Measurements from ENCODE around the gene CHAC2. TPM values are rescaled to one million over a fixed set of nuclear protein-coding genes. Genes with fewer than 3 reads are reported as not detected.

The CHAC2 gene
- total and polyA plus RNA-seq, 9 of the 15 experiments (the other 6 are each of a cell fraction or from before 2014, with no cell fraction given): 9.8 to 35.6 (median 18.2) TPM

DNA sequence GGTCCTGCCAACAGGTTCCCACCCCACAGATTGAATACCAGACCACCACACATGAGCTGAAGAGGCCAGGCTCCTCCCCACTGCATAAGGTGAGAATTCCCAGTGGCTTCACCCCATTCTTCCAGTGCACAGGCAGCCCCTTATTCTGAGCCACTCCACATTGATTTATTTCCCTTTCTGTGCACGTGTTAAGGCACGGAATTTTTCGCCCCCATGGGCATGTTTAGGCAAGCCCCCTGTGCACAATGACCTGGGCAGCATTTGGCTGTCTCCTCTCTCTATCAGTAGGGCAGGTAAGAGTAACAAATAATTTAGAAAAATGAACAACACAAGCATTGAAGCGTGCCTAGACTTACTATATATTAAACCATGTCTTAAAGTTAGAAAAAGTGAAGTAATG lies 15.2 kb upstream of the CHAC2 start:
- peaks cover 21% of the 10 kb centered on the region; the same call in 2 of the 3 replicates for H3K36me3 ChIP-seq (ENCODE audit: control insufficient read depth, insufficient read depth, low read length)
- TF ChIP-seq CC2D1A (IDR thresholded peaks at IDR 0.05): no peak
- TF ChIP-seq, protein P1, sequence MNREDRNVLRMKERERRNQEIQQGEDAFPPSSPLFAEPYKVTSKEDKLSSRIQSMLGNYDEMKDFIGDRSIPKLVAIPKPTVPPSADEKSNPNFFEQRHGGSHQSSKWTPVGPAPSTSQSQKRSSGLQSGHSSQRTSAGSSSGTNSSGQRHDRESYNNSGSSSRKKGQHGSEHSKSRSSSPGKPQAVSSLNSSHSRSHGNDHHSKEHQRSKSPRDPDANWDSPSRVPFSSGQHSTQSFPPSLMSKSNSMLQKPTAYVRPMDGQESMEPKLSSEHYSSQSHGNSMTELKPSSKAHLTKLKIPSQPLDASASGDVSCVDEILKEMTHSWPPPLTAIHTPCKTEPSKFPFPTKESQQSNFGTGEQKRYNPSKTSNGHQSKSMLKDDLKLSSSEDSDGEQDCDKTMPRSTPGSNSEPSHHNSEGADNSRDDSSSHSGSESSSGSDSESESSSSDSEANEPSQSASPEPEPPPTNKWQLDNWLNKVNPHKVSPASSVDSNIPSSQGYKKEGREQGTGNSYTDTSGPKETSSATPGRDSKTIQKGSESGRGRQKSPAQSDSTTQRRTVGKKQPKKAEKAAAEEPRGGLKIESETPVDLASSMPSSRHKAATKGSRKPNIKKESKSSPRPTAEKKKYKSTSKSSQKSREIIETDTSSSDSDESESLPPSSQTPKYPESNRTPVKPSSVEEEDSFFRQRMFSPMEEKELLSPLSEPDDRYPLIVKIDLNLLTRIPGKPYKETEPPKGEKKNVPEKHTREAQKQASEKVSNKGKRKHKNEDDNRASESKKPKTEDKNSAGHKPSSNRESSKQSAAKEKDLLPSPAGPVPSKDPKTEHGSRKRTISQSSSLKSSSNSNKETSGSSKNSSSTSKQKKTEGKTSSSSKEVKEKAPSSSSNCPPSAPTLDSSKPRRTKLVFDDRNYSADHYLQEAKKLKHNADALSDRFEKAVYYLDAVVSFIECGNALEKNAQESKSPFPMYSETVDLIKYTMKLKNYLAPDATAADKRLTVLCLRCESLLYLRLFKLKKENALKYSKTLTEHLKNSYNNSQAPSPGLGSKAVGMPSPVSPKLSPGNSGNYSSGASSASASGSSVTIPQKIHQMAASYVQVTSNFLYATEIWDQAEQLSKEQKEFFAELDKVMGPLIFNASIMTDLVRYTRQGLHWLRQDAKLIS (CRISPR knock-in tag; IDR thresholded peaks at IDR 0.05): no peak
- TF ChIP-seq, protein P2, sequence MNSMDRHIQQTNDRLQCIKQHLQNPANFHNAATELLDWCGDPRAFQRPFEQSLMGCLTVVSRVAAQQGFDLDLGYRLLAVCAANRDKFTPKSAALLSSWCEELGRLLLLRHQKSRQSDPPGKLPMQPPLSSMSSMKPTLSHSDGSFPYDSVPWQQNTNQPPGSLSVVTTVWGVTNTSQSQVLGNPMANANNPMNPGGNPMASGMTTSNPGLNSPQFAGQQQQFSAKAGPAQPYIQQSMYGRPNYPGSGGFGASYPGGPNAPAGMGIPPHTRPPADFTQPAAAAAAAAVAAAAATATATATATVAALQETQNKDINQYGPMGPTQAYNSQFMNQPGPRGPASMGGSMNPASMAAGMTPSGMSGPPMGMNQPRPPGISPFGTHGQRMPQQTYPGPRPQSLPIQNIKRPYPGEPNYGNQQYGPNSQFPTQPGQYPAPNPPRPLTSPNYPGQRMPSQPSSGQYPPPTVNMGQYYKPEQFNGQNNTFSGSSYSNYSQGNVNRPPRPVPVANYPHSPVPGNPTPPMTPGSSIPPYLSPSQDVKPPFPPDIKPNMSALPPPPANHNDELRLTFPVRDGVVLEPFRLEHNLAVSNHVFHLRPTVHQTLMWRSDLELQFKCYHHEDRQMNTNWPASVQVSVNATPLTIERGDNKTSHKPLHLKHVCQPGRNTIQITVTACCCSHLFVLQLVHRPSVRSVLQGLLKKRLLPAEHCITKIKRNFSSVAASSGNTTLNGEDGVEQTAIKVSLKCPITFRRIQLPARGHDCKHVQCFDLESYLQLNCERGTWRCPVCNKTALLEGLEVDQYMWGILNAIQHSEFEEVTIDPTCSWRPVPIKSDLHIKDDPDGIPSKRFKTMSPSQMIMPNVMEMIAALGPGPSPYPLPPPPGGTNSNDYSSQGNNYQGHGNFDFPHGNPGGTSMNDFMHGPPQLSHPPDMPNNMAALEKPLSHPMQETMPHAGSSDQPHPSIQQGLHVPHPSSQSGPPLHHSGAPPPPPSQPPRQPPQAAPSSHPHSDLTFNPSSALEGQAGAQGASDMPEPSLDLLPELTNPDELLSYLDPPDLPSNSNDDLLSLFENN (IDR thresholded peaks at IDR 0.05; ENCODE audit: low read depth in 2 of 2, low read length in 2 of 2): no peak
- TF ChIP-seq HIVEP1 (CRISPR knock-in tag; IDR thresholded peaks at IDR 0.05): no peak
- no peak for TF ChIP-seq SP2 (IDR thresholded peaks at IDR 0.05; ENCODE audit: extremely low read depth, low read depth, low read length, poor library complexity, severe bottlenecking)
- no peak for TF ChIP-seq MTA3 (IDR thresholded peaks at IDR 0.05; ENCODE audit: borderline replicate concordance)
- no peak for TF ChIP-seq NFYB (IDR thresholded peaks at IDR 0.05; ENCODE audit: extremely low read depth, insufficient read length)
- no peak for TF ChIP-seq ARHGAP35 (IDR thresholded peaks at IDR 0.05; ENCODE audit: partially characterized antibody)
- TF ChIP-seq RBM17 (IDR thresholded peaks at IDR 0.05; ENCODE audit: borderline replicate concordance, low read depth, low read length): no peak
- TF ChIP-seq BCL6 (CRISPR knock-in tag; IDR thresholded peaks at IDR 0.05): no peak
- no peaks in the 10 kb centered on the region for H3K9me3 ChIP-seq (replicated peaks; ENCODE audit: control insufficient read depth, insufficient read depth, low read depth, low read length)
- in situ Hi-C loops (cut with MboI): no loop called here
- H3K4me2 ChIP-seq (ENCODE audit: insufficient read depth, low read length): no peak overlapping the region
- BruUV-seq (replicated peaks): no TSS peak
- H3K27ac ChIP-seq (ENCODE audit: extremely low read depth, low read depth, low read length): no peak overlapping the region
- DNase-seq (ENCODE audit: extremely low read depth in 1 of 4, low spot score in 3 of 4) (no peak), FAIRE-seq (no peak), ATAC-seq (no peak)
- no peak overlapping the region for H3K4me3 ChIP-seq
- no peaks in the 10 kb centered on the region for H3K27me3 ChIP-seq (ENCODE audit: control insufficient read depth in 2 of 2, insufficient read depth in 2 of 2, low read length in 2 of 2)
- H3K4me1 ChIP-seq (replicated peaks in 1 of 2; ENCODE audit: control insufficient read depth in 2 of 2, insufficient read depth in 2 of 2, low read length in 2 of 2): no peaks in the 10 kb centered on the region
- H4K20me1 ChIP-seq (replicated peaks; ENCODE audit: control insufficient read depth, insufficient read depth, low read length): no peaks in the 10 kb centered on the region
- intact Hi-C loops (cut with micrococcal nuclease): no loop called here
- H3K79me2 ChIP-seq (ENCODE audit: control insufficient read depth, insufficient read depth, low read length): no peaks in the 10 kb centered on the region
- H2AFZ ChIP-seq (ENCODE audit: low read depth, low read length): no peak overlapping the region
- POLR2A ChIA-PET: no interaction called here
- no peak overlapping the region for H3K9ac ChIP-seq (ENCODE audit: insufficient read depth in 1 of 2, low read depth in 2 of 2, low read length in 2 of 2)
- WGBS (ENCODE audit: insufficient coverage, low coverage, missing lambda C conversion rate): 48% methylated on average over 4 of the region's 4 CpGs
- no peaks in the 10 kb centered on the region for H3K9me1 ChIP-seq (ENCODE audit: control insufficient read depth, insufficient read depth, low read length)
- CTCF ChIA-PET (ENCODE audit: low intra/inter-chr PET ratio): no interaction called here

Measured in K562 (cell line).